HepG2 (cell line): ENCODE data around the gene CYB5D1. TPM values are rescaled to one million over a fixed set of nuclear protein-coding genes. Genes with fewer than 3 reads are reported as not detected.

Source experiments
- CHD2 ChIP-seq: IDR thresholded peaks from 2 replicates; pipeline ENCODE4 v1.6.1; 2011; ENCODE audit warnings: low read depth, low read length, improper control_type of control experiment
- GLI4 ChIP-seq: sonication (generic); formaldehyde crosslinking; IDR thresholded peaks from 2 replicates; pipeline ENCODE4 v1.5.1; 2020; ENCODE audit warnings: missing genetic modification reagents, mild to moderate bottlenecking, moderate library complexity, borderline replicate concordance
- GLMP ChIP-seq: sonication (generic); formaldehyde crosslinking; IDR thresholded peaks from 2 replicates; pipeline ENCODE4 v1.9.0; 2021; ENCODE audit warnings: missing genetic modification reagents, mild to moderate bottlenecking, borderline replicate concordance
- HOXA7 ChIP-seq: sonication (generic); formaldehyde crosslinking; IDR thresholded peaks from 2 replicates; pipeline ENCODE4 v1.8.1; 2022; ENCODE audit warnings: mild to moderate bottlenecking, missing genetic modification reagents, moderate library complexity
- ISL2 ChIP-seq: sonication (generic); formaldehyde crosslinking; IDR thresholded peaks from 2 replicates; pipeline ENCODE4 v1.5.0; 2020; ENCODE audit warnings: missing genetic modification reagents
- JARID2 ChIP-seq: sonication (generic); formaldehyde crosslinking; IDR thresholded peaks from 2 replicates; pipeline ENCODE4 v1.8.1; 2023; ENCODE audit warnings: missing genetic modification reagents, inconsistent platforms; ENCODE audit not compliant: insufficient replicate concordance
- KAT2B ChIP-seq: fragments of 150-350 bp; IDR thresholded peaks from 2 replicates; pipeline ENCODE4 v1.6.1; 2014; ENCODE audit warnings: low read depth, low read length, borderline replicate concordance
- KDM3A ChIP-seq: IDR thresholded peaks from 2 replicates; pipeline ENCODE4 v1.6.1; 2018; ENCODE audit warnings: low read depth, missing compliant biosample characterization
- MED8 ChIP-seq: sonication (generic); formaldehyde crosslinking; IDR thresholded peaks from 2 replicates; pipeline ENCODE4 v1.8.1; 2023; ENCODE audit warnings: mild to moderate bottlenecking, missing genetic modification reagents; ENCODE audit not compliant: insufficient replicate concordance
- NR2F1 ChIP-seq, 2 experiments: fragments of 450-650 bp in 1 of 2; formaldehyde crosslinking in 1 of 2; IDR thresholded peaks; 2 replicates each; pipeline versions ENCODE4 v1.5.0 to v1.6.1; 2016 to 2020; ENCODE audit warnings: mild to moderate bottlenecking in 1 of 2, missing compliant biosample characterization in 1 of 2, missing genetic modification reagents in 1 of 2, moderate library complexity in 1 of 2
- PHF8 ChIP-seq: sonication (generic); formaldehyde crosslinking; IDR thresholded peaks from 2 replicates; pipeline ENCODE4 v1.5.0; 2020; ENCODE audit warnings: missing genetic modification reagents
- RXRB ChIP-seq: IDR thresholded peaks from 2 replicates; pipeline ENCODE4 v1.6.1; 2016; ENCODE audit warnings: borderline replicate concordance, missing genetic modification reagents, missing compliant biosample characterization
- SYNCRIP ChIP-seq: fragments of 200-400 bp; formaldehyde crosslinking; IDR thresholded peaks from 2 replicates; pipeline ENCODE4 v1.6.1; 2018; ENCODE audit warnings: mild to moderate bottlenecking, low read depth, low read length; ENCODE audit not compliant: insufficient read depth
- TEF ChIP-seq: sonication (generic); formaldehyde crosslinking; IDR thresholded peaks from 2 replicates; pipeline ENCODE4 v1.5.0; 2020; ENCODE audit warnings: missing genetic modification reagents
- UBTF ChIP-seq: sonication (generic); formaldehyde crosslinking; IDR thresholded peaks from 2 replicates; pipeline ENCODE4 v1.4.0; 2020; ENCODE audit warnings: mild to moderate bottlenecking, missing genetic modification reagents
- ZFP1 ChIP-seq: IDR thresholded peaks from 2 replicates; pipeline ENCODE4 v1.6.1; 2016
- ZNF232 ChIP-seq: sonication (generic); formaldehyde crosslinking; IDR thresholded peaks from 2 replicates; pipeline ENCODE4 v1.4.0; 2020; ENCODE audit warnings: missing genetic modification reagents, borderline replicate concordance
- ZNF430 ChIP-seq: sonication (generic); formaldehyde crosslinking; IDR thresholded peaks from 2 replicates; pipeline ENCODE4 v1.9.0; 2021; ENCODE audit warnings: mild to moderate bottlenecking, missing genetic modification reagents
- ZNF615 ChIP-seq: sonication (generic); formaldehyde crosslinking; IDR thresholded peaks from 2 replicates; pipeline ENCODE4 v1.5.0; 2020; ENCODE audit warnings: mild to moderate bottlenecking, missing genetic modification reagents, borderline replicate concordance
- ZNF816 ChIP-seq: sonication (generic); formaldehyde crosslinking; IDR thresholded peaks from 2 replicates; pipeline ENCODE4 v1.8.0; 2022; ENCODE audit warnings: missing genetic modification reagents, mild to moderate bottlenecking, borderline replicate concordance
- ZNF850 ChIP-seq: sonication (generic); formaldehyde crosslinking; conservative IDR thresholded peaks from 2 replicates; pipeline ENCODE4 v1.9.0; 2021; ENCODE audit warnings: mild to moderate bottlenecking, missing genetic modification reagents
- polyA plus RNA-seq, 8 experiments: library from polyadenylated mRNA; depleted of rRNA in 3 of 8; stranded (reverse) in 7 of 8; unstranded in 1 of 8; fragments of >200 nt; fragmentation: Illumina TruSeq in 4 of 8; extraction: Trizol in 4 of 8; gene quantifications; 2 replicates each; pipeline versions ENCODE4 v1.2.1 to v1.2.3, GENCODE V29; 2011 to 2016; ENCODE audit warnings: low read depth in 4 of 8, missing spikeins in 1 of 8, mixed read lengths in 1 of 8; ENCODE audit not compliant: insufficient read depth in 1 of 8
- total RNA-seq, 5 experiments: library from RNA; depleted of rRNA; stranded (reverse); fragments of >200 nt; fragmentation: Illumina TruSeq; extraction: Trizol; gene quantifications; 2 replicates each; pipeline ENCODE4 v1.2.3, GENCODE V29; 2016; ENCODE audit warnings: low read depth in 1 of 5
- TF ChIP-seq, protein P1 (sequence below): sonication (generic); formaldehyde crosslinking; IDR thresholded peaks from 2 replicates; pipeline ENCODE4 v1.4.0; 2020; ENCODE audit warnings: low read depth, mild to moderate bottlenecking, missing genetic modification reagents

Gene CYB5D1
- total and polyA plus RNA-seq, 2 of the 13 experiments (the other 11 are each of a cell fraction or from before 2014, with no cell fraction given): 8.9 to 17.0 TPM

DNA sequence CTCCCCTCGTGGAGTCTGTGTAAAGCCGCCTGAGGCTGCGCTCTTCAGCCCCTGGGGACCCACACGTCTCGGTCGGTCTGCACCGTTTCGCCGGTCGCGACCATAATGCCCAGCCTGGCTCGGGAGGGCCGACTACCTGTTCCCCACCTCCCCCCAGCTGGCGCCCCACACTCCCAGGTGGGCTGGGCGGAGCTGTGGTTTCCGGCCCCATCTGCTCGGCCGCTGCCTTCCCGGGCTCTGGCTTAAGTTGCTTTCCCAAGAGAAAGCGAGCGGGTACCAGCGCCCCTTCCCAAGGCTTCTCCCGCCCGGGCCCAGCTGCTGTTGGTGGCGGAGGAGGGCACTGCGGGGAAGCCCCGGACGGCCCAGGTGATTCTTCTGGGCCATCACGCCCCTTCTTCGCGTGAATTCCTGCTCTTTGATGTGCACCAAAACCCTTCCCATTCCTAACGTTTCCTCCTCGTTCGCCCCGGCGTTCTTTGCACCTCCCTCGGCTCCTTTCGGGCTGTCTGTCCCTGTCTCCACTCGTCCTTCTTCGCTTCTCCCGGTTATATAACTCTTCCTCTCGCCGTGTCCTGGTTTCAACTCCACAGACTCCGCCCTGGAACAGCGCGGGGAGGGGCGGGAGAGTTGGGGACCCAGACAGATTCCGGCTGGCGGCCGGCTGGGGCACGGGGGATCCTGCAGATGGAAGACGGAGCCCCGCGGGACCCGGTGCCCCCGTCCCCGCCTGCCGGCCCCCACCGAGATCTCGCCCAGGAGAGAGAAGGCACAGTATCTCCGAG lies 21.8 kb upstream of the CYB5D1 start (continued):
- TF ChIP-seq, protein P1, sequence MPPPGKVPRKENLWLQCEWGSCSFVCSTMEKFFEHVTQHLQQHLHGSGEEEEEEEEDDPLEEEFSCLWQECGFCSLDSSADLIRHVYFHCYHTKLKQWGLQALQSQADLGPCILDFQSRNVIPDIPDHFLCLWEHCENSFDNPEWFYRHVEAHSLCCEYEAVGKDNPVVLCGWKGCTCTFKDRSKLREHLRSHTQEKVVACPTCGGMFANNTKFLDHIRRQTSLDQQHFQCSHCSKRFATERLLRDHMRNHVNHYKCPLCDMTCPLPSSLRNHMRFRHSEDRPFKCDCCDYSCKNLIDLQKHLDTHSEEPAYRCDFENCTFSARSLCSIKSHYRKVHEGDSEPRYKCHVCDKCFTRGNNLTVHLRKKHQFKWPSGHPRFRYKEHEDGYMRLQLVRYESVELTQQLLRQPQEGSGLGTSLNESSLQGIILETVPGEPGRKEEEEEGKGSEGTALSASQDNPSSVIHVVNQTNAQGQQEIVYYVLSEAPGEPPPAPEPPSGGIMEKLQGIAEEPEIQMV (CRISPR knock-in tag): no peak
- TF ChIP-seq ZNF430 (CRISPR knock-in tag) (peak; percentile 53), TEF (CRISPR knock-in tag) (peak; percentile 89), PHF8 (CRISPR knock-in tag) (peak; percentile 12; the same call in 1 of the 2 replicates), NR2F1 (CRISPR knock-in tag; IDR thresholded peaks at IDR 0.05) (0 out of 4 replicates have a peak, but pooled peaks of 1 of the 2 experiments have one; percentile 14), GLI4 (CRISPR knock-in tag) (peak; percentile 52; the same call in 1 of the 2 replicates), UBTF (peak; percentile 48), SYNCRIP (no peak), JARID2 (CRISPR knock-in tag) (peak; percentile 21), MED8 (CRISPR knock-in tag) (no peak), ZNF232 (no peak; the same call in 1 of the 2 replicates), ISL2 (0 out of 2 replicates have a peak, but pooled peaks have one; percentile 20), ZNF816 (CRISPR knock-in tag) (peak; percentile 84), RXRB (CRISPR knock-in tag) (peak; percentile 96), ZNF615 (CRISPR knock-in tag) (0 out of 2 replicates have a peak, but pooled peaks have one; percentile 42), ZFP1 (CRISPR knock-in tag) (no peak), CHD2 (no peak), KDM3A (peak; percentile 2; the same call in 1 of the 2 replicates), GLMP (CRISPR knock-in tag) (no peak), HOXA7 (no peak), ZNF850 (CRISPR knock-in tag) (peak; percentile 90), KAT2B (no peak)
